KMS-11 (cell line): Measurements from ENCODE around the gene FYB1.

Experiments used
- H2AFZ ChIP-seq: fragments of 200-600 bp; sonication (generic); 2 replicates; pipeline ENCODE4 v1.6.1; 2016; ENCODE audit warnings: antibody characterized with exemption, mixed run types, low read depth
- H3K27ac ChIP-seq: fragments of 200-600 bp; sonication (generic); 2 replicates; pipeline ENCODE4 v1.6.1; 2016; ENCODE audit warnings: mild to moderate bottlenecking, mixed run types
- H3K27me3 ChIP-seq: fragments of 200-600 bp; sonication (generic); 2 replicates; pipeline ENCODE4 v1.6.1; 2017; ENCODE audit warnings: mild to moderate bottlenecking, low read depth, mixed run types, moderate library complexity; ENCODE audit not compliant: insufficient read depth
- H3K36me3 ChIP-seq: fragments of 200-600 bp; sonication (generic); 2 replicates; pipeline ENCODE4 v1.6.1; 2017; ENCODE audit warnings: mild to moderate bottlenecking, mixed run types; ENCODE audit not compliant: insufficient read depth
- H3K4me1 ChIP-seq: fragments of 200-600 bp; sonication (generic); 2 replicates; pipeline ENCODE4 v1.6.1; 2016; ENCODE audit warnings: mild to moderate bottlenecking, low read depth, mixed run types; ENCODE audit not compliant: poor library complexity, severe bottlenecking
- H3K4me2 ChIP-seq: fragments of 200-600 bp; sonication (generic); 2 replicates; pipeline ENCODE4 v1.7.0; 2016; ENCODE audit warnings: mild to moderate bottlenecking, mixed run types
- H3K4me3 ChIP-seq: fragments of 200-600 bp; sonication (generic); IDR thresholded peaks from 2 replicates; pipeline ENCODE4 v1.6.1; 2017; ENCODE audit warnings: low read depth, low read length, mixed read lengths; ENCODE audit not compliant: insufficient read depth
- H3K79me2 ChIP-seq: fragments of 200-600 bp; sonication (generic); 2 replicates; pipeline ENCODE4 v1.6.1; 2016; ENCODE audit warnings: low read depth, mixed run types; ENCODE audit not compliant: insufficient read depth
- H3K9ac ChIP-seq: fragments of 200-600 bp; sonication (generic); 2 replicates; pipeline ENCODE4 v1.6.1; 2016; ENCODE audit warnings: mild to moderate bottlenecking, mixed run types
- H4K20me1 ChIP-seq: fragments of 200-600 bp; sonication (generic); 2 replicates; pipeline ENCODE4 v1.6.1; 2016; ENCODE audit warnings: mild to moderate bottlenecking, mixed run types; ENCODE audit not compliant: insufficient read depth
- CTCF ChIP-seq: fragments of 200-600 bp; sonication (generic); conservative IDR thresholded peaks from 2 replicates; pipeline ENCODE4 v1.6.1; 2017; ENCODE audit warnings: low read depth, mild to moderate bottlenecking, antibody characterized with exemption, low read length, moderate library complexity, mixed read lengths

FYB1 gene

GRCh38 chr5:39169081-39169480 is 50.3 kb downstream of the FYB1 start:
- Histone ChIP-seq H3K9ac (no peak overlapping the region), H3K4me3 (no peak overlapping the region), H4K20me1 (no peaks in the 10 kb centered on the region), H3K79me2 (no peaks in the 10 kb centered on the region), H3K4me1 (peaks cover 10% of the 10 kb centered on the region), H3K36me3 (no peaks in the 10 kb centered on the region), H2AFZ (no peak overlapping the region), H3K27me3 (no peaks in the 10 kb centered on the region), H3K4me2 (no peak overlapping the region), H3K27ac (no peak overlapping the region)
- no peak for TF ChIP-seq CTCF

GRCh38 chr5:39167972-39168342 is 51.4 kb downstream of the FYB1 start:
- peaks cover 10% of the 10 kb centered on the region for H3K4me1 ChIP-seq
- TF ChIP-seq CTCF = no peak

GRCh38 chr5:39167141-39167971 is 52.0 kb downstream of the FYB1 start:
- peaks cover 10% of the 10 kb centered on the region for H3K4me1 ChIP-seq
- no peaks in the 10 kb centered on the region for H3K79me2 ChIP-seq
- no peak overlapping the region for H3K4me2 ChIP-seq
- H3K27me3 ChIP-seq = no peaks in the 10 kb centered on the region
- H2AFZ ChIP-seq = no peak overlapping the region
- TF ChIP-seq CTCF = no peak
- H3K27ac ChIP-seq = no peak overlapping the region
- no peaks in the 10 kb centered on the region for H3K36me3 ChIP-seq
- H3K9ac ChIP-seq = no peak overlapping the region
- no peak overlapping the region for H3K4me3 ChIP-seq
- H4K20me1 ChIP-seq = no peaks in the 10 kb centered on the region

More at GRCh38 chr5:39167972-39168342, 51.4 kb downstream of the FYB1 start:
- no peak overlapping the region for H3K9ac ChIP-seq
- no peak overlapping the region for H3K4me2 ChIP-seq
- no peak overlapping the region for H3K4me3 ChIP-seq
- no peak overlapping the region for H3K27ac ChIP-seq
- H4K20me1 ChIP-seq = no peaks in the 10 kb centered on the region
- no peaks in the 10 kb centered on the region for H3K79me2 ChIP-seq
- no peaks in the 10 kb centered on the region for H3K27me3 ChIP-seq
- no peak overlapping the region for H2AFZ ChIP-seq
- no peaks in the 10 kb centered on the region for H3K36me3 ChIP-seq

- Histone ChIP-seq H3K4me3 (no peak overlapping the region), H3K4me1 (peaks cover 10% of the 10 kb centered on the region), H3K9ac (no peak overlapping the region), H3K36me3 (no peaks in the 10 kb centered on the region), H3K4me2 (no peak overlapping the region), H3K27ac (no peak overlapping the region), H4K20me1 (no peaks in the 10 kb centered on the region), H3K79me2 (no peaks in the 10 kb centered on the region), H3K27me3 (no peaks in the 10 kb centered on the region), H2AFZ (no peak overlapping the region)
- TF ChIP-seq CTCF = no peak
These were observed 54.6 kb downstream of the FYB1 start for GRCh38 chr5:39164529-39165402.
